Measurements from ENCODE around the gene SGIP1. TPM values are rescaled to one million over a fixed set of nuclear protein-coding genes. Genes with fewer than 3 reads are reported as not detected.

Gene SGIP1
- total RNA-seq, 1 donor from 2014 or later: 123 TPM

GRCh38 chr1:66686406-66686805, 152.5 kb downstream of the SGIP1 start:
- H3K4me1 Mint-ChIP-seq (ENCODE audit: unreplicated experiment): peaks cover 26% of the 10 kb centered on the region
- H3K36me3 Mint-ChIP-seq (ENCODE audit: unreplicated experiment): peaks cover 55% of the 10 kb centered on the region
- H3K27ac Mint-ChIP-seq (ENCODE audit: unreplicated experiment): no peak overlapping the region
- no peaks in the 10 kb centered on the region for H3K27me3 Mint-ChIP-seq (ENCODE audit: unreplicated experiment)
- TF ChIP-seq CTCF (IDR thresholded peaks at IDR 0.05): no peak
- no peak for DNase-seq (ENCODE audit: extremely low spot score, unreplicated experiment)
- H3K9me3 Mint-ChIP-seq (ENCODE audit: unreplicated experiment): no peaks in the 10 kb centered on the region
- no peak overlapping the region for H3K4me3 Mint-ChIP-seq (ENCODE audit: unreplicated experiment)

GRCh38 chr1:66687358-66687757, 153.4 kb downstream of the SGIP1 start:
- H3K36me3 Mint-ChIP-seq (ENCODE audit: unreplicated experiment): peaks cover 53% of the 10 kb centered on the region

GRCh38 chr1:66690666-66691381, 156.9 kb downstream of the SGIP1 start:
- Mint-ChIP-seq H3K4me1 (ENCODE audit: unreplicated experiment) (peaks cover 26% of the 10 kb centered on the region), H3K4me3 (ENCODE audit: unreplicated experiment) (no peak overlapping the region), H3K36me3 (ENCODE audit: unreplicated experiment) (peaks cover 62% of the 10 kb centered on the region), H3K27ac (ENCODE audit: unreplicated experiment) (peak overlapping the region; percentile 36), H3K27me3 (ENCODE audit: unreplicated experiment) (no peaks in the 10 kb centered on the region), H3K9me3 (ENCODE audit: unreplicated experiment) (no peaks in the 10 kb centered on the region)
- TF ChIP-seq CTCF (IDR thresholded peaks at IDR 0.05): no peak
- no peak for DNase-seq (ENCODE audit: extremely low spot score, unreplicated experiment)

More at GRCh38 chr1:66687358-66687757, 153.4 kb downstream of the SGIP1 start:
- H3K9me3 Mint-ChIP-seq (ENCODE audit: unreplicated experiment): no peaks in the 10 kb centered on the region
- no peaks in the 10 kb centered on the region for H3K27me3 Mint-ChIP-seq (ENCODE audit: unreplicated experiment)
- H3K4me1 Mint-ChIP-seq (ENCODE audit: unreplicated experiment): peaks cover 28% of the 10 kb centered on the region
- H3K27ac Mint-ChIP-seq (ENCODE audit: unreplicated experiment): peak overlapping the region; percentile 1
- H3K4me3 Mint-ChIP-seq (ENCODE audit: unreplicated experiment): no peak overlapping the region
- no peak for TF ChIP-seq CTCF (IDR thresholded peaks at IDR 0.05)
- DNase-seq (ENCODE audit: extremely low spot score, unreplicated experiment): no peak

DNA sequence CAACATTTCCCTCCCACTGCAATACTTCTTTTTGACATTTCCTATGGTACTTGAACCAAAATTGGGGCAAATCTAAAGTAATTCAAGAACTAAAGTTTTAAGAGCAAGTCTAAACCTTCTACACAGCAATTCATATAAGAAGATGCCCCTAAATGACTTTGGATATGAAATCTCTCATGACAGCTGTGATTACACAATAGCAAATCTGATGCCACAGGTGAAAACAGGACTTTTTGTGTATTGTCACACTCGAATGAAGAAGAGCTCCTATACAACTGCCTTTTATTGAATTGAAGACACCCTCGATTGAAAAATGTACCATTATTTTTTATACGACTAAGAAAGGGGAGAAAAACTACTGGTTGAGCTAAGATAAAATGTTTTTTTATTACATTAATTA, 158.7 kb downstream of the SGIP1 start:
- Mint-ChIP-seq H3K27ac (ENCODE audit: unreplicated experiment) (no peak overlapping the region), H3K27me3 (ENCODE audit: unreplicated experiment) (no peaks in the 10 kb centered on the region), H3K36me3 (ENCODE audit: unreplicated experiment) (peaks cover 61% of the 10 kb centered on the region), H3K9me3 (ENCODE audit: unreplicated experiment) (no peaks in the 10 kb centered on the region), H3K4me1 (ENCODE audit: unreplicated experiment) (peaks cover 20% of the 10 kb centered on the region), H3K4me3 (ENCODE audit: unreplicated experiment) (no peak overlapping the region)
- no peak for DNase-seq (ENCODE audit: extremely low spot score, unreplicated experiment)
- TF ChIP-seq CTCF (IDR thresholded peaks at IDR 0.05): no peak

DNA sequence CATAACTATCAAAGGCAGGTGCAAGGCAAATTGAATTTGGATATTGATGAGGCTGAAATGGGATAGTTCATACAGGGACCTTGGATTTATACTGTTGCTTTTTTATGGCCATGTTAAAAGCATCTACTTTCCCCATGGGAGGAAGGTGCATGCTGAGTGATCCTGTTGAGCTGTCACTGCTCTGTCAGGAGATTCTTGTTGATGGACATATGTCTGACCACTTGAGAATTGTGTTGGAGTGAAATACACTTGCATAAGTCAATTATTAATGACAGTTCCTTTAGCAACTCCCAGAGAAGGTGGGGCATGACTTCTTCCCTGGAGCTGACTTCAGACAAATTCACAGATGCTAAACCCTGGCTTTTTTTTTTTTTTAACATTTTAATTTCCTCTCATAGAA, 159.9 kb downstream of the SGIP1 start:
- no peaks in the 10 kb centered on the region for H3K27me3 Mint-ChIP-seq (ENCODE audit: unreplicated experiment)

More for the DNA sequence above, 159.9 kb downstream of the SGIP1 start:
- H3K27ac Mint-ChIP-seq (ENCODE audit: unreplicated experiment): no peak overlapping the region
- H3K4me3 Mint-ChIP-seq (ENCODE audit: unreplicated experiment): no peak overlapping the region
- peaks cover 58% of the 10 kb centered on the region for H3K36me3 Mint-ChIP-seq (ENCODE audit: unreplicated experiment)
- H3K9me3 Mint-ChIP-seq (ENCODE audit: unreplicated experiment): no peaks in the 10 kb centered on the region
- TF ChIP-seq CTCF (IDR thresholded peaks at IDR 0.05): no peak
- DNase-seq (ENCODE audit: extremely low spot score, unreplicated experiment): no peak
- H3K4me1 Mint-ChIP-seq (ENCODE audit: unreplicated experiment): peaks cover 19% of the 10 kb centered on the region

All from osteocyte (in vitro differentiated cells).